ENCODE results near the gene PRCD. TPM values are rescaled to one million over a fixed set of nuclear protein-coding genes. Genes with fewer than 3 reads are reported as not detected.
A peak's percentile ranks its signal among the peaks of the same experiment; 100 is the strongest.

The PRCD gene
- total RNA-seq, 1 donor from 2014 or later, result 5.8 TPM

GRCh38 chr17:76579281-76579680, 39.4 kb downstream of the PRCD start:
- no peak overlapping the region for H3K4me3 ChIP-seq (ENCODE audit: low read depth, low read length)
- no peak for TF ChIP-seq CTCF (conservative IDR thresholded peaks at IDR 0.05; ENCODE audit: low read depth, low read length)
- DNase-seq (ENCODE audit: low read depth), result no peak

GRCh38 chr17:76581515-76581914, 41.7 kb downstream of the PRCD start:
- DNase-seq (ENCODE audit: low read depth), result no peak
- no peak for TF ChIP-seq CTCF (conservative IDR thresholded peaks at IDR 0.05; ENCODE audit: low read depth, low read length)
- H3K4me3 ChIP-seq (ENCODE audit: low read depth, low read length), result no peak overlapping the region

- no peak overlapping the region for H3K4me3 ChIP-seq (ENCODE audit: low read depth, low read length)
- no peak for DNase-seq (ENCODE audit: low read depth)
- TF ChIP-seq CTCF (conservative IDR thresholded peaks at IDR 0.05; ENCODE audit: low read depth, low read length), result no peak
Measured at GRCh38 chr17:76582660-76583059, 42.8 kb downstream of the PRCD start.

GRCh38 chr17:76584427-76585032, 44.7 kb downstream of the PRCD start:
- no peak for TF ChIP-seq CTCF (conservative IDR thresholded peaks at IDR 0.05; ENCODE audit: low read depth, low read length)
- H3K4me3 ChIP-seq (ENCODE audit: low read depth, low read length), result peak overlapping the region; percentile 69
- no peak for DNase-seq (ENCODE audit: low read depth)

GRCh38 chr17:76585033-76585648, 45.3 kb downstream of the PRCD start:
- DNase-seq (ENCODE audit: low read depth), result no peak
- H3K4me3 ChIP-seq (ENCODE audit: low read depth, low read length), result peak overlapping the region; percentile 69
- no peak for TF ChIP-seq CTCF (conservative IDR thresholded peaks at IDR 0.05; ENCODE audit: low read depth, low read length)

GRCh38 chr17:76585649-76586593, 46.1 kb downstream of the PRCD start, which contains the start of gene ST6GALNAC2:
ST6GALNAC2 (minus strand) TSS chr17:76585860; CDS start chr17:76585808, 52 bp downstream.
- peak within 1 kb of the TSS; percentile 69 for H3K4me3 ChIP-seq (ENCODE audit: low read depth, low read length)
- DNase-seq (ENCODE audit: low read depth), result no peak
- peak; percentile 42 for TF ChIP-seq CTCF (conservative IDR thresholded peaks at IDR 0.05; ENCODE audit: low read depth, low read length)
